ENCODE data around the gene NEK7.
A peak's percentile ranks its signal among the peaks of the same experiment; 100 is the strongest.
"Not testable (repeated sequence)": the region's sequence is repeated elsewhere in the genome, so short reads cannot be mapped to it uniquely, and the experiment has no call there.

Gene NEK7

GRCh38 chr1:198212675-198213074 lies 55.9 kb downstream of the NEK7 start:
- DNase-seq, result no peak

- no peak for DNase-seq
Observed at GRCh38 chr1:198214924-198215323, 58.1 kb downstream of the NEK7 start.

- DNase-seq, result no peak
Observed at GRCh38 chr1:198220428-198220827, 63.6 kb downstream of the NEK7 start.

GRCh38 chr1:198227010-198227409 lies 70.2 kb downstream of the NEK7 start:
- not testable (repeated sequence) for DNase-seq

- DNase-seq, result not testable (repeated sequence)
Observed at GRCh38 chr1:198227454-198227853, 70.7 kb downstream of the NEK7 start.

- no peak for DNase-seq
Observed at GRCh38 chr1:198228925-198229324, 72.1 kb downstream of the NEK7 start.

GRCh38 chr1:198231779-198232178 lies 75.0 kb downstream of the NEK7 start:
- no peak for DNase-seq

- DNase-seq, result no peak
Observed at GRCh38 chr1:198232378-198232777, 75.6 kb downstream of the NEK7 start.

GRCh38 chr1:198232940-198233675 lies 76.3 kb downstream of the NEK7 start:
- DNase-seq, result no peak

GRCh38 chr1:198234520-198235251 lies 77.9 kb downstream of the NEK7 start:
- DNase-seq, result peak in 1 of 2 donors; percentile 5

GRCh38 chr1:198238121-198238520 lies 81.3 kb downstream of the NEK7 start:
- DNase-seq, result peak; percentile 12 to 34

GRCh38 chr1:198241553-198241952 lies 84.8 kb downstream of the NEK7 start:
- DNase-seq, result no peak

- no peak for DNase-seq
Observed at GRCh38 chr1:198244772-198245171, 88.0 kb downstream of the NEK7 start.

GRCh38 chr1:198245379-198245778 lies 88.6 kb downstream of the NEK7 start:
- DNase-seq, result no peak

- no peak for DNase-seq
Observed at GRCh38 chr1:198246337-198246736, 89.5 kb downstream of the NEK7 start.

GRCh38 chr1:198253259-198253658 lies 96.5 kb downstream of the NEK7 start:
- no peak for DNase-seq

GRCh38 chr1:198253668-198254067 lies 96.9 kb downstream of the NEK7 start:
- DNase-seq, result no peak

- no peak for DNase-seq
Observed at GRCh38 chr1:198254521-198254920, 97.7 kb downstream of the NEK7 start.

GRCh38 chr1:198254948-198255347 lies 98.2 kb downstream of the NEK7 start:
- no peak for DNase-seq

GRCh38 chr1:198255784-198256183 lies 99.0 kb downstream of the NEK7 start:
- no peak for DNase-seq

- no peak for DNase-seq
Observed at GRCh38 chr1:198258491-198258890, 101.7 kb downstream of the NEK7 start.

GRCh38 chr1:198259333-198260074 lies 102.7 kb downstream of the NEK7 start:
- DNase-seq, result no peak

- DNase-seq, result no peak
Observed at GRCh38 chr1:198261886-198262285, 105.1 kb downstream of the NEK7 start.

GRCh38 chr1:198263186-198263585 lies 106.4 kb downstream of the NEK7 start:
- DNase-seq, result no peak

Measured in CD4-positive, alpha-beta T cell treated with Interferon alpha-2 for 1 hour (primary cell).